Astrocyte (in vitro differentiated cells and primary cell): ENCODE data around the gene OSBP2.

Source experiments
- EZH2 ChIP-seq: IDR thresholded peaks from 2 replicates; pipeline ENCODE4 v1.6.1; 2012; ENCODE audit warnings: mild to moderate bottlenecking, low read length, inconsistent platforms; ENCODE audit not compliant: insufficient read depth
- TF ChIP-seq, protein P1 (sequence below): IDR thresholded peaks from 2 replicates; pipeline ENCODE4 v1.5.1; 2011; ENCODE audit warnings: low read depth, mild to moderate bottlenecking, inconsistent platforms, low read length, moderate library complexity; ENCODE audit not compliant: insufficient read depth

DNA sequence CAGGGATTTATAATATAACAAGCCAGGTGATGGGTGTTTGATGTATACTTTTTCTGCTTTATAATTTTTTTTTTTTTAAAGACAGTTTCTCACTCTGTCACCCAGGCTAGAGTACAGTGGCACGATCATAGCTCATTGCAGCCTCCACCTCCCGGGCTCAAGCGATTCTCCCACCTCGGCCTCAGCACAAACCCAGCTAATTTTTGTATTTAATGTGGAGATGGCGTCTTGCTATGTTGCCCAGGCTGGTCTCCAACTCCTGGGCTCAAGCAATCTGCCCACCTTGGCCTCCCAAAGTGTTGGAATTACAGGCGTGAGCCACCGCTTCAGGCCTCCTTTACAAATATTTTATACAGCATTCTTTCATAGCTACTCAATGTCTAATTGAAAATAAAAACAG lies 225.3 kb downstream of the OSBP2 start:
- TF ChIP-seq, protein P1, sequence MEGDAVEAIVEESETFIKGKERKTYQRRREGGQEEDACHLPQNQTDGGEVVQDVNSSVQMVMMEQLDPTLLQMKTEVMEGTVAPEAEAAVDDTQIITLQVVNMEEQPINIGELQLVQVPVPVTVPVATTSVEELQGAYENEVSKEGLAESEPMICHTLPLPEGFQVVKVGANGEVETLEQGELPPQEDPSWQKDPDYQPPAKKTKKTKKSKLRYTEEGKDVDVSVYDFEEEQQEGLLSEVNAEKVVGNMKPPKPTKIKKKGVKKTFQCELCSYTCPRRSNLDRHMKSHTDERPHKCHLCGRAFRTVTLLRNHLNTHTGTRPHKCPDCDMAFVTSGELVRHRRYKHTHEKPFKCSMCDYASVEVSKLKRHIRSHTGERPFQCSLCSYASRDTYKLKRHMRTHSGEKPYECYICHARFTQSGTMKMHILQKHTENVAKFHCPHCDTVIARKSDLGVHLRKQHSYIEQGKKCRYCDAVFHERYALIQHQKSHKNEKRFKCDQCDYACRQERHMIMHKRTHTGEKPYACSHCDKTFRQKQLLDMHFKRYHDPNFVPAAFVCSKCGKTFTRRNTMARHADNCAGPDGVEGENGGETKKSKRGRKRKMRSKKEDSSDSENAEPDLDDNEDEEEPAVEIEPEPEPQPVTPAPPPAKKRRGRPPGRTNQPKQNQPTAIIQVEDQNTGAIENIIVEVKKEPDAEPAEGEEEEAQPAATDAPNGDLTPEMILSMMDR, result no peak
- TF ChIP-seq EZH2, result no peak
